HUES6 (cell line): Measurements from ENCODE around the gene CD300LB.
"Not testable (repeated sequence)": the region's sequence is repeated elsewhere in the genome, so short reads cannot be mapped to it uniquely, and the experiment has no call there.

Experiments
- H3K27ac ChIP-seq: 2 replicates; pipeline ENCODE4 v1.7.0; 2013; ENCODE audit warnings: low read depth, mild to moderate bottlenecking, low read length, inconsistent platforms
- H3K27me3 ChIP-seq: 2 replicates; pipeline ENCODE4 v1.6.1; 2013; ENCODE audit warnings: low read length; ENCODE audit not compliant: control insufficient read depth, insufficient read depth
- H3K36me3 ChIP-seq: 2 replicates; pipeline ENCODE4 v1.6.1; 2013; ENCODE audit warnings: low read length; ENCODE audit not compliant: control insufficient read depth, insufficient read depth
- H3K4me1 ChIP-seq: 2 replicates; pipeline ENCODE4 v1.6.1; 2013; ENCODE audit warnings: low read length; ENCODE audit not compliant: control insufficient read depth, insufficient read depth
- H3K4me3 ChIP-seq: 2 replicates; pipeline ENCODE4 v1.5.1; 2013; ENCODE audit warnings: low read depth, low read length
- H3K9ac ChIP-seq: one replicate; pipeline ENCODE4 v1.6.1; 2013; ENCODE audit warnings: mild to moderate bottlenecking, low read length
- H3K9me3 ChIP-seq: 2 replicates; pipeline ENCODE4 v1.6.1; 2013; ENCODE audit warnings: low read depth, low read length; ENCODE audit not compliant: control insufficient read depth, insufficient read depth

CD300LB gene

DNA sequence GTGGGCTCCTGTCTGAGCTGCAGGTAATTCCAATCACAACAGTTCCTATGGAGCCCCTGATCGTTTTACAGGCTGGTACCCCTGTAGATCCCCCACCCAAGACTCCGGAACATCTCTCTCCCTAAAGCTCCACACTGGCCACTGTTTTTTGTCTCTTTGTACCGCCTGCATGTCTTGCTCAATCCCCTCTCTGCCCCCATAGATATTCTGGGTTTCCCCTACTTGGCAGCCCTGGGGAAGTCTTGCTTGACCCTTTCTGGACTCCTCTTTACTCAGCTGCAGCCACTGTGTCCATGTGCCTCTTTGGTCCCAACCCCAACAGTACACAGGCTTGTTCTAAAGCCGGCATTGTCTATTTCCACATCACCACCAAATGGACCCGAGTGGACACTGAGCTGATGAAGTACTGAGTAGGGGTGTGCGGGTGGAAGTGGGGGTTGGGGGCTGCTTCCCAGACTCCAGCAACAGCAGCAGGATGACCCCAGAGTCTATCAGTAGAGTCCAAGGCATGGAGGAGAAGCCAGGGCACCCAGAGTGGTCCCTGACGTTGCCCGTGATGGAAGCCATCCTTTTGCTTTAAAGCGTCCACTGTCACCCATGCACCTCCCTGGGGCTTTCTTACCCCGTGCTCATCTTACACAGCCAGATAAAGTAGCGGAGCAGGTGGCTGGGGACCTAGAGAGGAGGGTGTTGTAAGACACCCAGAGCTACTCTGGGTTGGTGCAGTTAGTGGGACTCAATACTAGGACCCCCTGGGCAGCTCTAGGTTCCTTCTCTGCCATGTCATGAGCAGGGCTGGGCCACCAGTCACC is 6.4 kb downstream of the CD300LB start:
- Histone ChIP-seq H3K9me3 (peaks cover 15% of the 10 kb centered on the region; the same call in 1 of the 2 replicates), H3K27ac (no peak overlapping the region), H3K9ac (no peak overlapping the region), H3K4me1 (no peaks in the 10 kb centered on the region), H3K27me3 (peaks cover 30% of the 10 kb centered on the region), H3K4me3 (no peak overlapping the region), H3K36me3 (no peaks in the 10 kb centered on the region)

- Histone ChIP-seq H3K9me3 (peaks cover 19% of the 10 kb centered on the region; the same call in 1 of the 2 replicates), H3K4me3 (no peak overlapping the region), H3K27ac (no peak overlapping the region), H3K9ac (no peak overlapping the region), H3K27me3 (peaks cover 30% of the 10 kb centered on the region), H3K36me3 (no peaks in the 10 kb centered on the region), H3K4me1 (no peaks in the 10 kb centered on the region)
These were observed 8.0 kb downstream of the CD300LB start for GRCh38 chr17:74523308-74523707.

- peaks cover 30% of the 10 kb centered on the region for H3K27me3 ChIP-seq
- H3K9ac ChIP-seq: no peak overlapping the region
- no peak overlapping the region for H3K4me3 ChIP-seq
- no peaks in the 10 kb centered on the region for H3K4me1 ChIP-seq
- no peaks in the 10 kb centered on the region for H3K36me3 ChIP-seq
- no peak overlapping the region for H3K27ac ChIP-seq
- H3K9me3 ChIP-seq: peaks cover 19% of the 10 kb centered on the region; the same call in 1 of the 2 replicates
These were observed 8.7 kb downstream of the CD300LB start for GRCh38 chr17:74522381-74523105.

DNA sequence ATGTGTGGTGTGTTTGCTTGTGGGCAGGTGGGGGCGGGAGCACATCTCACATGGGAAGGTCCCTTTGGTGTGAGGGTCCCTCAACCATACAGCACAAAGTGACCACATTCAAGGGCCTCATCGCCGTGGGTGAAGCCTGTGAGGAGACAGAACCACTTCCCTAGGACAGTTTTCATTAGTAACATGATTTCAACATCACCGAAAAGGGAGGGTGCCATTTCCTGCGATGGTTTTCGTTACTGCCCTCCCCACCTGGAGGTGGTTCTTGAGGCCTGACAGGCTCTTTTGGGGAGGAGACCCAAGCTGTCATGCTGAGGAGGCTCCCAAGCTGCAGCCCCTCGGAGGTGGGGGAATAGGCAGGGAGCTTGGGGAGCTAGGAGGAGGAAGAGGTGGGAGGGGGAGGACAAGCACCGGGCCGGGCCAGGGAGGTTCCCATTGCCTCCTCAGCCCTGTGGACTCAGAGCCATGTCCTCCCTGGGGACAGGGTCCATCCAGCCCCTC is 9.5 kb downstream of the CD300LB start:
- H3K9ac ChIP-seq: no peak overlapping the region
- H3K27me3 ChIP-seq: peaks cover 32% of the 10 kb centered on the region
- H3K9me3 ChIP-seq: peaks cover 19% of the 10 kb centered on the region; the same call in 1 of the 2 replicates
- H3K27ac ChIP-seq: no peak overlapping the region
- no peaks in the 10 kb centered on the region for H3K4me1 ChIP-seq
- H3K4me3 ChIP-seq: no peak overlapping the region
- H3K36me3 ChIP-seq: no peaks in the 10 kb centered on the region

GRCh38 chr17:74520790-74521480 is 10.3 kb downstream of the CD300LB start:
- Histone ChIP-seq H3K9ac (no peak overlapping the region), H3K27me3 (peaks cover 30% of the 10 kb centered on the region), H3K4me3 (no peak overlapping the region), H3K36me3 (no peaks in the 10 kb centered on the region), H3K4me1 (no peaks in the 10 kb centered on the region), H3K9me3 (peaks cover 19% of the 10 kb centered on the region; the same call in 1 of the 2 replicates), H3K27ac (no peak overlapping the region)

DNA sequence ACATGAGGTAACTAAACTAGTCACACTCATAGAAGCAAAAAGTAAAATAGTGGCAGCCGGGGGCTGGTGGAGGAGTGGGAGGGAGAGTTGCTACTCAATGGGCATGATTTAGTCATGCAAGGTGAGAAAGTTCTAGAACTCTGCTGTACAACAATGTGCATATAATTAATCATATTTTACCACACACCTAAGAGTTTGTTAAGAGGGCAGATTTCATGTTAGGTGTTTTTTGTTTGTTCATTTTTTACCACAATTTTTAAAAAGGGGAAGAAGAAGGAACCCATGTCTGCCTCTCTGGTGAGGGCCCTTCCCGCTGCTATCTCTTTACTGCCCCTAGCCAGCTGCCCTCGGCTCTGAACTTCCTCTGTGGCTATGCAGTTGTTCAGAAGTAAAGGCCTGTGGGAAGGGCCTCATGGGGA is 11.2 kb downstream of the CD300LB start:
- Histone ChIP-seq H3K4me1 (no peaks in the 10 kb centered on the region), H3K4me3 (no peak overlapping the region), H3K9me3 (peaks cover 20% of the 10 kb centered on the region; the same call in 1 of the 2 replicates), H3K27me3 (peaks cover 24% of the 10 kb centered on the region), H3K9ac (no peak overlapping the region), H3K27ac (no peak overlapping the region), H3K36me3 (no peaks in the 10 kb centered on the region)

DNA sequence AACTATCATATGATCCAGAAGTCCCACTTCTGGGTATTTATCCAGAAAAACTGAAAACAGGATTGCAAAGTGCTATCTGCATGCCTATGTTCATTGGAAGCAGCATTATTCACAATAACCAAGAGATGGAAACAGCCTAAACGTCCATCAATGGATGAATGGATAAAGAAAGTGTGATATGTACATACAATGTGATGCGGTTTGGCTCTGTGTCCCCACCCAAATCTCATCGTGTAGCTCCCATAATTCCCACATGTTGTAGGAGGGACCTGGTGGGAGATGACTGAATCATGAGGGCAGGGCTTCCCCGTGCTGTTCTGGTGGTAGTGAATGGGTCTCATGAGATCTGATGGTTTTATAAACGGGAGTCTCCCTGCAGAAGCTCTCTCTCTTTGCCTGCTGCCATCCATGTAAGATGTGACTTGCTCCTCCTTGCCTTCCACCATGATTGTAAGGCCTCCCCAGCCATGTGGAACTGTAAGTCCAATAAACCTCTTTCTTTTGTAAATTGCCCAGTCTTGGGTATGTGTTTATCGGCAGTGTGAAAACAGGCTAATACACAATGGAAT is 12.8 kb downstream of the CD300LB start:
- H3K4me1 ChIP-seq, H3K27ac ChIP-seq, H3K36me3 ChIP-seq, H3K9ac ChIP-seq, H3K4me3 ChIP-seq: not testable (repeated sequence)
- Histone ChIP-seq H3K27me3 (peaks cover 19% of the 10 kb centered on the region), H3K9me3 (peaks cover 31% of the 10 kb centered on the region)

DNA sequence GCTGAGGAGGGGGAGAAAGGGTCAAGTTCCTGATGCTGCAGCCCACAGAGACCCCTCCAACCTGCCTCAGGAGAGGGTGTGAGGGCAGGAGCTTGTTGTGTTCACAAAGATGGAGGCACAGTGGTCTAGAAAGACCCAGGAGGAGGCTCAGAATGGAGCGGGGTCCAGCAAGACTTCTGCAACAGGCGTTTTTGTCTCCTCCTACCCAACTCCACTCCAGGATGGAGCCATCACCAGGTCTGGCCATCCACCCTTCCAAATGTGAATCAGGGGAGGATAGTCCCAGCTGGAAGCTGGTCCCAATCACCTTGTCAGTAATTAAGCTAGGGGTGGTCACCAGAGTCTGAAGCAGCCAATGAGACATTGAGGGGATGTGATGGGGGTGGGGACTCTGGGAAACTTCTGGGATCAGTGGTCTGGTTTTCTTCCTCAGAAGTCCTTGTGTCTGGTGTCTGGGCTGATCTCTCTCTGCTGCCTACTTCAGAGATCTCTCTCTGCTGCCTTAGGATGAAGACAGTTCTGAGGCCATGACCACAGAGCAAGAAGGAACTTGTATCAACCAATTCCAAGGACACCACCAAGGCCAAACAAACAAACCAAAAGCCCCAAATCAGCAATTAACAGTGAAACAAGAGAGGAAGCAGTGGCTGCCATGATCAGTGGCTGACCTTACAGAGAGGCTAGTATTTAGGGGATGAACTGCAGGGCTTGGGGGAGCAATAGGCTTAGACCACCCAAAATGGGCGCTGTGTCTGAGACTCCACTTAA is 14.5 kb downstream of the CD300LB start:
- Histone ChIP-seq H3K27me3 (peaks cover 14% of the 10 kb centered on the region), H3K27ac (no peak overlapping the region), H3K36me3 (no peaks in the 10 kb centered on the region), H3K9ac (no peak overlapping the region), H3K9me3 (peaks cover 21% of the 10 kb centered on the region), H3K4me1 (no peaks in the 10 kb centered on the region), H3K4me3 (no peak overlapping the region)

DNA sequence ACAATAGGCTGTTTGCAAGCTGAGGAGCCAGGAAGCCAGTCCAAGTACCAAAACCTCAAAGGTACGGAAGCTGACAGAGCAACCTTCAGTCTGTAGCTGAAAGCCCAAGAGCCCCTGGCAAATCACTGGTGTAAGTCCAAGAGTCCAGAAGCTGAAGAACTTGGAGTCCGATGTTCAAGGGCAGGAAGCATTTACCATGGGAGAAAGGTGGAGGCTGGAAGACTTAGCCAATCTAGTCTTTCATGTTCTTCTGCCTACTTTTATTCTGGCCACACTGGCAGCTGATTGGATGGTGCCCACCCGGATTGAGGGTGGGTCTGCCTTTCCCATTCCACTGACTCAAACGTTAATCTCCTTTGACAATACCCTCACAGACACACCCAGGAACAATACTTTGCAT is 15.3 kb downstream of the CD300LB start:
- H3K9me3 ChIP-seq: peaks cover 18% of the 10 kb centered on the region
- no peak overlapping the region for H3K9ac ChIP-seq
- no peaks in the 10 kb centered on the region for H3K4me1 ChIP-seq
- H3K4me3 ChIP-seq: no peak overlapping the region
- H3K27ac ChIP-seq: no peak overlapping the region
- peaks cover 8% of the 10 kb centered on the region for H3K27me3 ChIP-seq
- H3K36me3 ChIP-seq: no peaks in the 10 kb centered on the region
